Astrocyte (in vitro differentiated cells and primary cell): ENCODE measurements around the gene CABP2.

Source experiments
- CTCF ChIP-seq: IDR thresholded peaks from 2 replicates; pipeline ENCODE4 v1.5.1; 2011; ENCODE audit warnings: low read depth, mild to moderate bottlenecking, inconsistent platforms, low read length, moderate library complexity; ENCODE audit not compliant: insufficient read depth
- EZH2 ChIP-seq: IDR thresholded peaks from 2 replicates; pipeline ENCODE4 v1.6.1; 2012; ENCODE audit warnings: mild to moderate bottlenecking, low read length, inconsistent platforms; ENCODE audit not compliant: insufficient read depth

GRCh38 chr11:67523556-67524479 is 572 bp upstream of the CABP2 start:
- TF ChIP-seq EZH2 (no peak), CTCF (no peak)
